ENCODE measurements around the gene REN. TPM values are rescaled to one million over a fixed set of nuclear protein-coding genes. Genes with fewer than 3 reads are reported as not detected.

Gene REN
- total and polyA plus RNA-seq, 2 donors (not counting 3 experiments of a cell fraction or from before 2014, with no cell fraction given), result 0.11 TPM; not detected in 1

DNA sequence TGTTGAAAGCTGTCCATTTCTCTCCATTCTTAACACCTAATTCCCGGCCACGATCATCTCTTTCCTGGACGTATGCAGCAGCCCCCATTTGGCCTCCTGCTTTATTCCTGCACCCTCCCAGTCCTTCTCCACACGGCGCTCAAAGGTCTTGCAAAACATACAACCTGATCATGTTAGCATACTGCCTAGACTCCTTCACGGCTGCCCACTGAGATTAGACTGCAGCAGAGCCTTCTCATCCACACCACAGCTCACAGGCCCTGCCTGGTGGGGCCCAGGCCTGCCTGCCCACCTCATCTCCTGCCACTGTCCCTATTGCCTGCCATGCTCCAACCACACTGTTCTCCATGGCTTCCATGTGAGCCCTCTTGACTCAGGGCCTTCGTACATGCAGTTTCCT is 44.9 kb upstream of the REN start:
- POLR2A ChIA-PET, result no interaction called here

More for the DNA sequence above, 44.9 kb upstream of the REN start:
- no peak overlapping the region for H3K4me3 ChIP-seq (replicated peaks in 1 of 3; ENCODE audit: insufficient read depth in 1 of 3, low read depth in 1 of 3, low read length in 3 of 3)
- H3K79me2 ChIP-seq (ENCODE audit: control insufficient read depth, insufficient read depth, low read length), result no peaks in the 10 kb centered on the region
- CTCF ChIA-PET, result interaction anchor here (0.6 to 3.6 kb wide), 5 partner anchors 13 to 292 kb away, joined by 3 to 35 read pairs (median 4); no protein-coding TSS in a partner anchor
- TF ChIP-seq GATA2 (IDR thresholded peaks at IDR 0.05; ENCODE audit: insufficient read depth, insufficient read length, low read depth, low read length) (no peak), POLR2A (IDR thresholded peaks at IDR 0.05; ENCODE audit: low read depth, low read length) (no peak), FOS (IDR thresholded peaks at IDR 0.05; ENCODE audit: borderline replicate concordance, insufficient read depth, low read length) (no peak), POLR2AphosphoS5 (IDR thresholded peaks at IDR 0.05; ENCODE audit: insufficient read depth, low read depth, low read length) (no peak), JUN (IDR thresholded peaks at IDR 0.05; ENCODE audit: borderline replicate concordance, insufficient read depth, insufficient read length, low read depth) (no peak), EZH2 (IDR thresholded peaks at IDR 0.05; ENCODE audit: borderline replicate concordance, low read depth, low read length, severe bottlenecking) (no peak), MYC (IDR thresholded peaks at IDR 0.05; ENCODE audit: low read depth, low read length) (no peak)
- TF ChIP-seq, protein P1, sequence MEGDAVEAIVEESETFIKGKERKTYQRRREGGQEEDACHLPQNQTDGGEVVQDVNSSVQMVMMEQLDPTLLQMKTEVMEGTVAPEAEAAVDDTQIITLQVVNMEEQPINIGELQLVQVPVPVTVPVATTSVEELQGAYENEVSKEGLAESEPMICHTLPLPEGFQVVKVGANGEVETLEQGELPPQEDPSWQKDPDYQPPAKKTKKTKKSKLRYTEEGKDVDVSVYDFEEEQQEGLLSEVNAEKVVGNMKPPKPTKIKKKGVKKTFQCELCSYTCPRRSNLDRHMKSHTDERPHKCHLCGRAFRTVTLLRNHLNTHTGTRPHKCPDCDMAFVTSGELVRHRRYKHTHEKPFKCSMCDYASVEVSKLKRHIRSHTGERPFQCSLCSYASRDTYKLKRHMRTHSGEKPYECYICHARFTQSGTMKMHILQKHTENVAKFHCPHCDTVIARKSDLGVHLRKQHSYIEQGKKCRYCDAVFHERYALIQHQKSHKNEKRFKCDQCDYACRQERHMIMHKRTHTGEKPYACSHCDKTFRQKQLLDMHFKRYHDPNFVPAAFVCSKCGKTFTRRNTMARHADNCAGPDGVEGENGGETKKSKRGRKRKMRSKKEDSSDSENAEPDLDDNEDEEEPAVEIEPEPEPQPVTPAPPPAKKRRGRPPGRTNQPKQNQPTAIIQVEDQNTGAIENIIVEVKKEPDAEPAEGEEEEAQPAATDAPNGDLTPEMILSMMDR (IDR thresholded peaks at IDR 0.05; ENCODE audit: extremely low read depth in 1 of 2, insufficient read depth in 1 of 2, low read depth in 1 of 2, low read length in 2 of 2), result no peak
- TF ChIP-seq, protein P2, sequence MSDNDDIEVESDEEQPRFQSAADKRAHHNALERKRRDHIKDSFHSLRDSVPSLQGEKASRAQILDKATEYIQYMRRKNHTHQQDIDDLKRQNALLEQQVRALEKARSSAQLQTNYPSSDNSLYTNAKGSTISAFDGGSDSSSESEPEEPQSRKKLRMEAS (IDR thresholded peaks at IDR 0.05; ENCODE audit: insufficient read depth, insufficient read length), result no peak
- FAIRE-seq (no peak), DNase-seq (ENCODE audit: low read depth, low spot score) (no peak)
- no peaks in the 10 kb centered on the region for H3K27me3 ChIP-seq (ENCODE audit: control insufficient read depth in 2 of 2, insufficient read depth in 2 of 2, low read length in 2 of 2)
- H4K20me1 ChIP-seq (replicated peaks; ENCODE audit: control insufficient read depth, extremely low read depth, insufficient read depth, low read length), result no peaks in the 10 kb centered on the region
- H3K9me1 ChIP-seq (replicated peaks; ENCODE audit: control insufficient read depth, extremely low read depth, insufficient read depth, low read length), result no peaks in the 10 kb centered on the region
- no peak overlapping the region for H3K9ac ChIP-seq (replicated peaks; ENCODE audit: extremely low read depth, insufficient read depth, low read length)
- intact Hi-C loops (cut with micrococcal nuclease) (loop anchor here (5.0 kb wide), 1 partner anchor 291 kb away; no protein-coding TSS in a partner anchor), dilution Hi-C loops (cut with MboI; ENCODE audit: extremely low pct_ligation_motif_present, low sequenced_read_pairs) (no loop called here)
- H3K4me1 ChIP-seq (ENCODE audit: control insufficient read depth, extremely low read depth, insufficient read depth, low read length), result no peaks in the 10 kb centered on the region
- H3K27ac ChIP-seq (ENCODE audit: insufficient read depth, low read depth, low read length), result no peak overlapping the region
- no peaks in the 10 kb centered on the region for H3K36me3 ChIP-seq (ENCODE audit: control insufficient read depth in 2 of 2, extremely low read depth in 1 of 2, insufficient read depth in 2 of 2, low read length in 2 of 2)
- H3K4me2 ChIP-seq (ENCODE audit: insufficient read depth, low read length), result no peak overlapping the region
- no peak overlapping the region for H2AFZ ChIP-seq (ENCODE audit: low read depth, low read length)
- no peaks in the 10 kb centered on the region for H3K9me3 ChIP-seq (replicated peaks; ENCODE audit: control insufficient read depth, insufficient read depth, low read length)
- no TSS peak for BruUV-seq (replicated peaks)

Data from endothelial cell of umbilical vein (primary cell).